ENCODE results near the gene ELMOD1. TPM values are rescaled to one million over a fixed set of nuclear protein-coding genes. Genes with fewer than 3 reads are reported as not detected.

The ELMOD1 gene
- total RNA-seq, 1 experiment from 2014 or later, result 0.35 TPM

- Mint-ChIP-seq H3K4me1 (ENCODE audit: low read depth, unreplicated experiment) (peaks cover 20% of the 10 kb centered on the region), H3K36me3 (ENCODE audit: insufficient read depth, unreplicated experiment) (peaks cover under 1% of the 10 kb centered on the region)
- CTCF ChIA-PET, result no interaction called here
Observed at GRCh38 chr11:107549954-107550285, 41.0 kb upstream of the ELMOD1 start.

GRCh38 chr11:107550304-107550703, 40.6 kb upstream of the ELMOD1 start:
- no peak overlapping the region for H3K27ac Mint-ChIP-seq (ENCODE audit: unreplicated experiment)
- H3K27me3 Mint-ChIP-seq (ENCODE audit: unreplicated experiment), result no peaks in the 10 kb centered on the region
- H3K4me1 Mint-ChIP-seq (ENCODE audit: low read depth, unreplicated experiment), result peaks cover 17% of the 10 kb centered on the region
- TF ChIP-seq CTCF (IDR thresholded peaks at IDR 0.05; ENCODE audit: unreplicated experiment), result no peak
- no peaks in the 10 kb centered on the region for H3K9me3 Mint-ChIP-seq (ENCODE audit: low read depth, unreplicated experiment)
- no TSS peak for BruUV-seq (replicated peaks)
- H3K4me3 Mint-ChIP-seq (ENCODE audit: low read depth, unreplicated experiment), result no peak overlapping the region
- no peaks in the 10 kb centered on the region for H3K36me3 Mint-ChIP-seq (ENCODE audit: insufficient read depth, unreplicated experiment)
- CTCF ChIA-PET, result no interaction called here
- no peak for DNase-seq
- intact Hi-C loops (cut with micrococcal nuclease; ENCODE audit: unreplicated experiment), result loop anchor here (1.0 kb wide), 1 partner anchor 26 kb away; no protein-coding TSS in a partner anchor

More at GRCh38 chr11:107549954-107550285, 41.0 kb upstream of the ELMOD1 start:
- TF ChIP-seq CTCF (IDR thresholded peaks at IDR 0.05; ENCODE audit: unreplicated experiment), result no peak
- Mint-ChIP-seq H3K4me3 (ENCODE audit: low read depth, unreplicated experiment) (no peak overlapping the region), H3K27ac (ENCODE audit: unreplicated experiment) (no peak overlapping the region), H3K9me3 (ENCODE audit: low read depth, unreplicated experiment) (no peaks in the 10 kb centered on the region), H3K27me3 (ENCODE audit: unreplicated experiment) (no peaks in the 10 kb centered on the region)
- intact Hi-C loops (cut with micrococcal nuclease; ENCODE audit: unreplicated experiment), result loop anchor here (1.0 kb wide), 2 partner anchors 26 to 139 kb away; no protein-coding TSS in a partner anchor
- BruUV-seq (replicated peaks), result no TSS peak
- DNase-seq, result no peak

- no peaks in the 10 kb centered on the region for H3K27me3 Mint-ChIP-seq (ENCODE audit: unreplicated experiment)
- intact Hi-C loops (cut with micrococcal nuclease; ENCODE audit: unreplicated experiment), result loop anchor here (5.0 kb wide), 1 partner anchor 211 kb away; no protein-coding TSS in a partner anchor
- H3K36me3 Mint-ChIP-seq (ENCODE audit: insufficient read depth, unreplicated experiment), result peaks cover 17% of the 10 kb centered on the region
- no peak overlapping the region for H3K4me3 Mint-ChIP-seq (ENCODE audit: low read depth, unreplicated experiment)
- CTCF ChIA-PET, result no interaction called here
- H3K9me3 Mint-ChIP-seq (ENCODE audit: low read depth, unreplicated experiment), result no peaks in the 10 kb centered on the region
- TF ChIP-seq CTCF (IDR thresholded peaks at IDR 0.05; ENCODE audit: unreplicated experiment), result no peak
- no peak for DNase-seq
- H3K27ac Mint-ChIP-seq (ENCODE audit: unreplicated experiment), result peak overlapping the region; percentile 82
- H3K4me1 Mint-ChIP-seq (ENCODE audit: low read depth, unreplicated experiment), result peaks cover 29% of the 10 kb centered on the region
- no TSS peak for BruUV-seq (replicated peaks)
Observed at GRCh38 chr11:107561688-107562087, 29.3 kb upstream of the ELMOD1 start.

GRCh38 chr11:107562647-107563208, 28.2 kb upstream of the ELMOD1 start:
- peak overlapping the region; percentile 82 for H3K27ac Mint-ChIP-seq (ENCODE audit: unreplicated experiment)
- peaks cover 29% of the 10 kb centered on the region for H3K4me1 Mint-ChIP-seq (ENCODE audit: low read depth, unreplicated experiment)
- TF ChIP-seq CTCF (IDR thresholded peaks at IDR 0.05; ENCODE audit: unreplicated experiment), result no peak
- no TSS peak for BruUV-seq (replicated peaks)
- CTCF ChIA-PET, result interaction anchor here (1.3 to 2.2 kb wide), 2 partner anchors 10 to 126 kb away, joined by 4 to 9 read pairs; no protein-coding TSS in a partner anchor
- H3K27me3 Mint-ChIP-seq (ENCODE audit: unreplicated experiment), result no peaks in the 10 kb centered on the region
- peak overlapping the region; percentile 49 for H3K4me3 Mint-ChIP-seq (ENCODE audit: low read depth, unreplicated experiment)
- intact Hi-C loops (cut with micrococcal nuclease; ENCODE audit: unreplicated experiment), result loop anchor here (1.0 to 5.0 kb wide), 2 partner anchors 127 to 210 kb away; no protein-coding TSS in a partner anchor
- peaks cover 17% of the 10 kb centered on the region for H3K36me3 Mint-ChIP-seq (ENCODE audit: insufficient read depth, unreplicated experiment)
- no peak for DNase-seq
- no peaks in the 10 kb centered on the region for H3K9me3 Mint-ChIP-seq (ENCODE audit: low read depth, unreplicated experiment)
